Measurements from ENCODE around the gene PPP3R2. TPM values are rescaled to one million over a fixed set of nuclear protein-coding genes. Genes with fewer than 3 reads are reported as not detected.

PPP3R2 gene
- total RNA-seq, 2 experiments from 2014 or later: not detected

DNA sequence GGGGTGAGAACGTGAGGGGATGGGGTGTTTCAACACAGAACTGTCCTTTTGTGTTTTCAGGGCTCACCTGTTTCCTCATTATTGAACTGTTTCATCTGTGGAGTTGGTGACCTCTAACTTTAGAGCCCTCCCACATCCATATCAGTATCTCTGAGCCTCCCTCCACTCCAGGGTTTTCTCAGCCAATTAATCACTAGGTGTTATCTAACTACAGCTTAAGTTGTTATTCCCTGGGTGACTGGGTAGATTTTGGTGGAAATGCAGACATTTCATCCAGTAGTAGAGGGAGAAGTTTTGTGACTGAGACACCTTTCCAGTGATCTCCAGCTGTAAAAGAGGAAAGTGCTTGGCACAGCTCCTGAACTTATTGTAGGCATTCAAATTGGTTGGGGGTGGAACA, 23.7 kb downstream of the PPP3R2 start:
- ChIA-PET CTCF (ENCODE audit: unreplicated experiment) (no interaction called here), POLR2A (interaction anchor here (0.7 to 1.3 kb wide), 2 partner anchors 10 to 81 kb away, joined by 3 read pairs; no protein-coding TSS in a partner anchor)
- Histone ChIP-seq H3K36me3 (ENCODE audit: insufficient read depth, low read length) (peaks cover 22% of the 10 kb centered on the region), H2AFZ (ENCODE audit: low read length) (no peak overlapping the region), H4K20me1 (ENCODE audit: insufficient read depth, low read length) (no peaks in the 10 kb centered on the region), H3K79me2 (ENCODE audit: insufficient read depth, low read depth, low read length) (no peaks in the 10 kb centered on the region), H3K4me1 (ENCODE audit: insufficient read depth, low read length, poor library complexity, severe bottlenecking) (no peaks in the 10 kb centered on the region), H3K9me3 (ENCODE audit: low read length) (no peaks in the 10 kb centered on the region), H3K9me2 (ENCODE audit: insufficient read depth, low read length) (no peaks in the 10 kb centered on the region), H3K4me3 (ENCODE audit: low read depth, low read length, poor library complexity, severe bottlenecking) (no peak overlapping the region), H3K27ac (ENCODE audit: low read depth, low read length, poor library complexity, severe bottlenecking) (no peak overlapping the region), H3K4me2 (ENCODE audit: low read length) (no peak overlapping the region)
- TF ChIP-seq CTCF (conservative IDR thresholded peaks at IDR 0.05; ENCODE audit: low read length) (no peak), EZH2phosphoT487 (IDR thresholded peaks at IDR 0.05; ENCODE audit: borderline replicate concordance, low read depth, low read length) (no peak)
- no peak for DNase-seq (ENCODE audit: low spot score)
- BruUV-seq (replicated peaks): no TSS peak
- intact Hi-C loops (cut with micrococcal nuclease; ENCODE audit: unreplicated experiment): no loop called here

GRCh38 chr9:101569741-101570501, 24.8 kb downstream of the PPP3R2 start:
- BruUV-seq (replicated peaks): no TSS peak
- no peaks in the 10 kb centered on the region for H3K79me2 ChIP-seq (ENCODE audit: insufficient read depth, low read depth, low read length)
- H3K4me2 ChIP-seq (ENCODE audit: low read length): no peak overlapping the region
- H3K4me1 ChIP-seq (ENCODE audit: insufficient read depth, low read length, poor library complexity, severe bottlenecking): no peaks in the 10 kb centered on the region
- no peak overlapping the region for H2AFZ ChIP-seq (ENCODE audit: low read length)
- peaks cover 34% of the 10 kb centered on the region for H3K36me3 ChIP-seq (ENCODE audit: insufficient read depth, low read length)
- H3K9me3 ChIP-seq (ENCODE audit: low read length): no peaks in the 10 kb centered on the region
- no peaks in the 10 kb centered on the region for H4K20me1 ChIP-seq (ENCODE audit: insufficient read depth, low read length)
- no peak overlapping the region for H3K27ac ChIP-seq (ENCODE audit: low read depth, low read length, poor library complexity, severe bottlenecking)
- ChIA-PET POLR2A (interaction anchor here (1.3 kb wide), 1 partner anchor 9 kb away, joined by 3 read pairs; no protein-coding TSS in a partner anchor), CTCF (ENCODE audit: unreplicated experiment) (no interaction called here)
- no peaks in the 10 kb centered on the region for H3K9me2 ChIP-seq (ENCODE audit: insufficient read depth, low read length)
- TF ChIP-seq EZH2phosphoT487 (IDR thresholded peaks at IDR 0.05; ENCODE audit: borderline replicate concordance, low read depth, low read length) (no peak), CTCF (conservative IDR thresholded peaks at IDR 0.05; ENCODE audit: low read length) (no peak)
- no peak for DNase-seq (ENCODE audit: low spot score)
- intact Hi-C loops (cut with micrococcal nuclease; ENCODE audit: unreplicated experiment): no loop called here
- H3K4me3 ChIP-seq (ENCODE audit: low read depth, low read length, poor library complexity, severe bottlenecking): no peak overlapping the region

- peaks cover 53% of the 10 kb centered on the region for H3K36me3 ChIP-seq (ENCODE audit: insufficient read depth, low read length)
- no peaks in the 10 kb centered on the region for H3K79me2 ChIP-seq (ENCODE audit: insufficient read depth, low read depth, low read length)
- no peaks in the 10 kb centered on the region for H3K4me1 ChIP-seq (ENCODE audit: insufficient read depth, low read length, poor library complexity, severe bottlenecking)
- no peak overlapping the region for H3K27ac ChIP-seq (ENCODE audit: low read depth, low read length, poor library complexity, severe bottlenecking)
- no peaks in the 10 kb centered on the region for H3K9me3 ChIP-seq (ENCODE audit: low read length)
- no peak for DNase-seq (ENCODE audit: low spot score)
- no TSS peak for BruUV-seq (replicated peaks)
- no peak for TF ChIP-seq EZH2phosphoT487 (IDR thresholded peaks at IDR 0.05; ENCODE audit: borderline replicate concordance, low read depth, low read length)
- no peak for TF ChIP-seq CTCF (conservative IDR thresholded peaks at IDR 0.05; ENCODE audit: low read length)
- intact Hi-C loops (cut with micrococcal nuclease; ENCODE audit: unreplicated experiment): no loop called here
- POLR2A ChIA-PET: interaction anchor here (0.8 to 0.9 kb wide), 2 partner anchors 35 to 164 kb away, joined by 3 to 4 read pairs; no protein-coding TSS in a partner anchor
- no peaks in the 10 kb centered on the region for H4K20me1 ChIP-seq (ENCODE audit: insufficient read depth, low read length)
- no peaks in the 10 kb centered on the region for H3K9me2 ChIP-seq (ENCODE audit: insufficient read depth, low read length)
- no peak overlapping the region for H2AFZ ChIP-seq (ENCODE audit: low read length)
- H3K4me2 ChIP-seq (ENCODE audit: low read length): no peak overlapping the region
- CTCF ChIA-PET (ENCODE audit: unreplicated experiment): no interaction called here
- no peak overlapping the region for H3K4me3 ChIP-seq (ENCODE audit: low read depth, low read length, poor library complexity, severe bottlenecking)
These were observed 26.9 kb downstream of the PPP3R2 start for GRCh38 chr9:101567725-101568350.
